Karpas-422 (cell line): ENCODE results near the gene DLGAP1. TPM values are rescaled to one million over a fixed set of nuclear protein-coding genes. Genes with fewer than 3 reads are reported as not detected.
"Not testable (repeated sequence)": the region's sequence is repeated elsewhere in the genome, so short reads cannot be mapped to it uniquely, and the experiment has no call there.

Source experiments
- DNase-seq: peaks from one replicate; pipeline ENCODE4 v3.0.0-alpha.2; 2015
- H2AFZ ChIP-seq: fragments of 200-600 bp; sonication (generic); 2 replicates; pipeline ENCODE4 v1.6.1; 2014; ENCODE audit warnings: antibody characterized with exemption, low read length, mixed read lengths
- H3K27ac ChIP-seq: fragments of 200-600 bp; sonication (generic); 2 replicates; pipeline ENCODE4 v1.5.1; 2014; ENCODE audit warnings: mild to moderate bottlenecking, low read length, moderate library complexity
- H3K27me3 ChIP-seq: fragments of 200-600 bp; sonication (generic); 2 replicates; pipeline ENCODE4 v1.6.1; 2014; ENCODE audit warnings: low read length, mixed read lengths
- H3K36me3 ChIP-seq: fragments of 200-600 bp; sonication (generic); 2 replicates; pipeline ENCODE4 v1.6.1; 2014; ENCODE audit warnings: low read length, mixed read lengths; ENCODE audit not compliant: insufficient read depth
- H3K4me1 ChIP-seq: fragments of 200-600 bp; sonication (generic); 2 replicates; pipeline ENCODE4 v1.6.1; 2014; ENCODE audit warnings: mild to moderate bottlenecking, low read length, mixed read lengths
- H3K4me2 ChIP-seq: fragments of 200-600 bp; sonication (generic); 2 replicates; pipeline ENCODE4 v1.6.1; 2014; ENCODE audit warnings: low read length, low read depth, mild to moderate bottlenecking; ENCODE audit not compliant: poor library complexity, severe bottlenecking
- H3K4me3 ChIP-seq: fragments of 200-600 bp; sonication (generic); 2 replicates; pipeline ENCODE4 v1.5.1; 2014; ENCODE audit warnings: mild to moderate bottlenecking, antibody characterized with exemption, low read length, mixed read lengths
- H3K79me2 ChIP-seq: fragments of 200-600 bp; sonication (generic); 2 replicates; pipeline ENCODE4 v1.6.1; 2014; ENCODE audit warnings: mild to moderate bottlenecking, low read length, mixed read lengths
- H3K9ac ChIP-seq: fragments of 200-600 bp; sonication (generic); 2 replicates; pipeline ENCODE4 v1.6.0; 2014; ENCODE audit warnings: low read length
- H3K9me2 ChIP-seq: fragments of 200-600 bp; sonication (generic), shearing (Covaris generic); replicated peaks from 2 replicates; pipeline ENCODE4 v1.6.0; 2014; ENCODE audit warnings: mild to moderate bottlenecking, low read length, moderate library complexity; ENCODE audit not compliant: insufficient read depth
- H3K9me3 ChIP-seq: fragments of 300-700, 200-600 bp; sonication (generic); 2 replicates; pipeline ENCODE4 v1.6.1; 2014; ENCODE audit warnings: low read length, mixed read lengths
- H4K20me1 ChIP-seq: fragments of 200-600 bp; sonication (generic); 2 replicates; pipeline ENCODE4 v1.6.1; 2014; ENCODE audit warnings: mild to moderate bottlenecking, antibody characterized with exemption, low read length, low read depth; ENCODE audit not compliant: insufficient read depth
- total RNA-seq: library from RNA; depleted of rRNA; stranded (reverse); fragments of >200 nt; shearing (Covaris generic); gene quantifications from 2 replicates; pipeline ENCODE4 v1.2.3, GENCODE V29; 2014; ENCODE audit warnings: low replicate concordance

DLGAP1 gene
- total RNA-seq, 1 experiment from 2014 or later, result 8.8 TPM

- not testable (repeated sequence) for H4K20me1 ChIP-seq, H3K4me2 ChIP-seq, H3K4me1 ChIP-seq, H3K36me3 ChIP-seq, DNase-seq, H3K27ac ChIP-seq, H3K9me3 ChIP-seq, H3K9me2 ChIP-seq, H3K9ac ChIP-seq, H3K79me2 ChIP-seq, H3K27me3 ChIP-seq, H2AFZ ChIP-seq, H3K4me3 ChIP-seq
These were observed 755.2 kb downstream of the DLGAP1 start for GRCh38 chr18:3699707-3700567.

GRCh38 chr18:3694030-3694778 lies 760.9 kb downstream of the DLGAP1 start:
- not testable (repeated sequence) for H3K9me3 ChIP-seq, DNase-seq, H2AFZ ChIP-seq, H3K4me3 ChIP-seq, H3K9me2 ChIP-seq, H3K4me2 ChIP-seq, H3K79me2 ChIP-seq, H3K27me3 ChIP-seq, H4K20me1 ChIP-seq, H3K4me1 ChIP-seq, H3K9ac ChIP-seq, H3K27ac ChIP-seq, H3K36me3 ChIP-seq

DNA sequence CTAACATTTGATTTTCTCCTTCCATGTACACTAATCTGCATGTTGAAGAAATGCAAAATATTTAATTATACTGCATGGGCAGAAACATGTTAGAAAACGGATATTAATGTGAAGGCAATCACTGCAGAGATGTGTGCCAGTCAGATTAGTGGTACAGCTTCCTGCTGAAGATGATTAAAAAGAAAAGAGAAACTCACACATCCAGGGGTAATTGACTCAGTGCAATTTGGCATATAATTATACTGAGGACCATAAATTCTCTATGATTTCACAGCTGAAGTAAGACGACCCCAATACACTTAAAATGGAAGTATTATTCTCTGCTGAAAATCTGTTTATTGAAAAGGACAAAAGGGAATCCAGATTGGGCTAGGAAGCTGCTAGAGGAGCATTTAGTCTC lies 761.7 kb downstream of the DLGAP1 start:
- Histone ChIP-seq H3K4me2 (no peak overlapping the region), H2AFZ (no peak overlapping the region), H3K4me1 (no peaks in the 10 kb centered on the region), H3K36me3 (no peaks in the 10 kb centered on the region), H3K4me3 (no peak overlapping the region), H3K27ac (no peak overlapping the region), H4K20me1 (no peaks in the 10 kb centered on the region), H3K79me2 (no peaks in the 10 kb centered on the region), H3K9ac (no peak overlapping the region), H3K27me3 (no peaks in the 10 kb centered on the region), H3K9me3 (no peaks in the 10 kb centered on the region), H3K9me2 (no peaks in the 10 kb centered on the region)
- no peak for DNase-seq

DNA sequence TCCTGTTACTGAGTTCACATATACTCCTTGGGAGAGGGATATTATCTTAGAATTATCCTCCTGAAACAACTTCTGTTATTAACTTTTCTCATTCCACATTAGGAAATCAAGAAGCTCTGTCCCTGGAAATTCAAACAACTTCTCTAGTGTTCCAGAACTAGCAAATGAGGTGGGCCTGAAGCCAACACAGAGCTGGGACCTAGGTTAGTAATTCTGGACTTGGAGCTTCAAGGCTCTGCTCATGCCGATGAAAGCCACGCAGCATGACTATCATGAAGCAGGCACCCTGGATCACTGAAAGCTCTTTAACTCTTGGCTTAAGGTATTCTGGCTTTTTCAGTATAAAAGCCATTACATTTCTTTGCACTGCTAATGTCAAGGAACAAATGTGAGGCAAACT lies 762.4 kb downstream of the DLGAP1 start:
- no peaks in the 10 kb centered on the region for H3K79me2 ChIP-seq
- no peaks in the 10 kb centered on the region for H3K27me3 ChIP-seq
- H4K20me1 ChIP-seq, result no peaks in the 10 kb centered on the region
- no peak overlapping the region for H3K4me2 ChIP-seq
- H3K27ac ChIP-seq, result no peak overlapping the region
- no peak overlapping the region for H2AFZ ChIP-seq
- H3K9me2 ChIP-seq, result no peaks in the 10 kb centered on the region
- no peaks in the 10 kb centered on the region for H3K36me3 ChIP-seq
- H3K9me3 ChIP-seq, result no peaks in the 10 kb centered on the region
- no peak overlapping the region for H3K4me3 ChIP-seq
- DNase-seq, result no peak
- no peaks in the 10 kb centered on the region for H3K4me1 ChIP-seq
- H3K9ac ChIP-seq, result no peak overlapping the region

- Histone ChIP-seq H3K27ac (no peak overlapping the region), H3K79me2 (no peaks in the 10 kb centered on the region), H3K9ac (no peak overlapping the region), H3K4me1 (no peaks in the 10 kb centered on the region), H3K4me2 (no peak overlapping the region), H3K9me3 (no peaks in the 10 kb centered on the region), H3K9me2 (no peaks in the 10 kb centered on the region), H3K36me3 (no peaks in the 10 kb centered on the region), H3K27me3 (no peaks in the 10 kb centered on the region), H4K20me1 (no peaks in the 10 kb centered on the region), H3K4me3 (no peak overlapping the region), H2AFZ (no peak overlapping the region)
- no peak for DNase-seq
These were observed 762.9 kb downstream of the DLGAP1 start for GRCh38 chr18:3692113-3692621.

- Histone ChIP-seq H4K20me1 (no peaks in the 10 kb centered on the region), H3K27ac (no peak overlapping the region), H3K27me3 (no peaks in the 10 kb centered on the region), H3K4me3 (no peak overlapping the region), H3K4me1 (no peaks in the 10 kb centered on the region), H3K4me2 (no peak overlapping the region), H3K9me3 (no peaks in the 10 kb centered on the region), H3K9me2 (no peaks in the 10 kb centered on the region), H3K9ac (no peak overlapping the region), H2AFZ (no peak overlapping the region), H3K36me3 (no peaks in the 10 kb centered on the region), H3K79me2 (no peaks in the 10 kb centered on the region)
- no peak for DNase-seq
These were observed 763.4 kb downstream of the DLGAP1 start for GRCh38 chr18:3691705-3692104.

GRCh38 chr18:3690764-3691066 lies 764.4 kb downstream of the DLGAP1 start:
- Histone ChIP-seq H3K27me3 (no peaks in the 10 kb centered on the region), H3K9me2 (no peaks in the 10 kb centered on the region), H3K9me3 (no peaks in the 10 kb centered on the region), H3K4me2 (no peak overlapping the region), H4K20me1 (no peaks in the 10 kb centered on the region), H3K4me3 (no peak overlapping the region), H3K79me2 (no peaks in the 10 kb centered on the region), H3K9ac (no peak overlapping the region), H3K36me3 (no peaks in the 10 kb centered on the region), H3K27ac (no peak overlapping the region), H2AFZ (no peak overlapping the region), H3K4me1 (no peaks in the 10 kb centered on the region)
- no peak for DNase-seq

GRCh38 chr18:3689986-3690763 lies 764.9 kb downstream of the DLGAP1 start:
- Histone ChIP-seq H3K4me2 (no peak overlapping the region), H3K4me1 (no peaks in the 10 kb centered on the region), H3K27me3 (no peaks in the 10 kb centered on the region), H3K36me3 (no peaks in the 10 kb centered on the region), H3K79me2 (no peaks in the 10 kb centered on the region), H2AFZ (no peak overlapping the region), H3K9me2 (no peaks in the 10 kb centered on the region), H3K27ac (no peak overlapping the region), H3K4me3 (no peak overlapping the region), H4K20me1 (no peaks in the 10 kb centered on the region), H3K9me3 (no peaks in the 10 kb centered on the region), H3K9ac (no peak overlapping the region)
- DNase-seq, result no peak
